ENCODE measurements around the gene ZNF786. TPM values are rescaled to one million over a fixed set of nuclear protein-coding genes. Genes with fewer than 3 reads are reported as not detected.
A peak's percentile ranks its signal among the peaks of the same experiment; 100 is the strongest.

ZNF786 gene
- total and polyA plus RNA-seq, 3 experiments from 2014 or later, result 8.5 to 17.3 (median 9.2) TPM

GRCh38 chr7:149125189-149125862 is 34.8 kb upstream of the ZNF786 start:
- Histone ChIP-seq H3K4me3 (ENCODE audit: low read length) (peak overlapping the region; percentile 99), H3K9me3 (ENCODE audit: low read length) (peaks cover 2% of the 10 kb centered on the region), H3K27me3 (ENCODE audit: insufficient read depth, low read length, poor library complexity, severe bottlenecking) (no peaks in the 10 kb centered on the region), H3K36me3 (ENCODE audit: insufficient read depth, low read length) (no peaks in the 10 kb centered on the region), H3K4me1 (ENCODE audit: insufficient read depth, low read length) (peaks cover 14% of the 10 kb centered on the region), H3K27ac (ENCODE audit: low read depth, low read length) (peak overlapping the region; percentile 96)
- DNase-seq, result peak in 1 of 5 donors; percentile 11
- CTCF ChIA-PET, result interaction anchor here (1.0 to 4.5 kb wide), 8 partner anchors 9 to 162 kb away, joined by 3 to 61 read pairs (median 5); partner anchors contain the start of gene ZNF398
- Mint-ChIP-seq H3K27ac (peak overlapping the region; percentile 86 to 99 (median 97)), H3K4me1 (peaks cover 17 to 28% (median 23%) of the 10 kb centered on the region in 3 donors), H3K4me3 (peak overlapping the region; percentile 95 to 100 (median 99)), H3K27me3 (peaks cover 0 to 2% of the 10 kb centered on the region in 2 donors), H3K36me3 (peaks cover under 1 to 18% (median 2%) of the 10 kb centered on the region in 3 donors), H3K9me3 (peaks cover 0 to under 1% (median 0%) of the 10 kb centered on the region in 5 donors)
- POLR2A ChIA-PET, result interaction anchor here (0.6 to 1.8 kb wide), 5 partner anchors 22 to 159 kb away, joined by 3 to 34 read pairs (median 4); partner anchors contain the start of genes ZNF398 and ZNF786

DNA sequence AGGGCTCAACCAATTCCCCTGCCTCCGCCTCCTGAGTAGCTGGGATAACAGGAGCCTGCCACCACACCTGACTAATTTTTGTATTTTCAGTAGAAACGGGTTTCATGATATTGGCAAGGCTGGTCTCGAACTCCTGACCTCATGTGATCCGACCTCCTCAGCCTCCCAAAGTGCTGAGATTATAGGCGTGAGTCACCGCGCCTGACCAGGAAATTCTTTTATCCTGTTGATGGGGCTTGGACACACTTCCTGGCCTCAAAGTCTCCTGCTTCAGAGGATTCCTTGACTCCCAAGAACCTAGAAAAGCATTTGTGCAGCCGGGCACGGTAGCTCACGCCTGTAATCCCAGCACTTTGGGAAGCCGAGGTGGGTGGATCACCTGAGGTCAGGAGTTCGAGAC is 19.5 kb upstream of the ZNF786 start:
- Mint-ChIP-seq H3K27ac (no peak overlapping the region), H3K9me3 (no peaks in the 10 kb centered on the region), H3K36me3 (peaks cover 3 to 7% (median 5%) of the 10 kb centered on the region in 3 donors), H3K27me3 (peaks cover 0 to 2% of the 10 kb centered on the region in 2 donors), H3K4me3 (no peak overlapping the region), H3K4me1 (no peaks in the 10 kb centered on the region)
- Histone ChIP-seq H3K36me3 (ENCODE audit: insufficient read depth, low read length) (no peaks in the 10 kb centered on the region), H3K9me3 (ENCODE audit: low read length) (no peaks in the 10 kb centered on the region), H3K4me3 (ENCODE audit: low read length) (no peak overlapping the region), H3K27me3 (ENCODE audit: insufficient read depth, low read length, poor library complexity, severe bottlenecking) (no peaks in the 10 kb centered on the region), H3K4me1 (ENCODE audit: insufficient read depth, low read length) (no peaks in the 10 kb centered on the region), H3K27ac (ENCODE audit: low read depth, low read length) (no peak overlapping the region)
- ChIA-PET CTCF (no interaction called here), POLR2A (no interaction called here)
- DNase-seq, result no peak

DNA sequence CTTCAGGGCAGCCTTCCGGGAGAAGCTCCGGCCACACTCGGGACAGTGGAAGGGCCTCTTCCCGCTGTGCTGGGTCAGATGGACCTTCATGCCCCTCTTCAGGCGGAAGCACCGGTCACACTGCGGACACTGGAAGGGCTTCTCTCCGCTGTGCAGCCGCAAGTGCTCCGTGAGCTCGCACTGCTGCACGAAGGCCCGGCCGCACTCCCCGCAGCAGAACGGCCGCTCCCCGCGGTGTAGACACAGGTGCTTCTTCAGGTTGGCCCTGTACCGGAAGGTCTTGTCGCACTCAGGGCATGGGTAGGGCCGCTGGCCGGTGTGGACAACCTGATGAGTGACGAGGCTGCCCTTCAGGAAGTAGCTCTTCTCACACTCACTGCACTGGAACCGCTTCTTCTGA is 14.2 kb upstream of the ZNF786 start:
- H3K9me3 ChIP-seq (ENCODE audit: low read length), result no peaks in the 10 kb centered on the region
- H3K36me3 ChIP-seq (ENCODE audit: insufficient read depth, low read length), result no peaks in the 10 kb centered on the region
- H3K4me1 ChIP-seq (ENCODE audit: insufficient read depth, low read length), result no peaks in the 10 kb centered on the region
- no peak overlapping the region for H3K4me3 ChIP-seq (ENCODE audit: low read length)
- Mint-ChIP-seq H3K36me3 (peaks cover 0 to 9% (median 0%) of the 10 kb centered on the region in 3 donors), H3K27ac (no peak overlapping the region), H3K4me1 (no peaks in the 10 kb centered on the region), H3K9me3 (no peaks in the 10 kb centered on the region), H3K27me3 (no peaks in the 10 kb centered on the region), H3K4me3 (no peak overlapping the region)
- H3K27ac ChIP-seq (ENCODE audit: low read depth, low read length), result no peak overlapping the region
- CTCF ChIA-PET, result interaction anchor here (1.7 kb wide), 1 partner anchor 14 kb away, joined by 3 read pairs; the partner anchor contains the start of gene ZNF786
- POLR2A ChIA-PET, result no interaction called here
- no peak for DNase-seq
- H3K27me3 ChIP-seq (ENCODE audit: insufficient read depth, low read length, poor library complexity, severe bottlenecking), result no peaks in the 10 kb centered on the region

GRCh38 chr7:149104214-149104613 is 13.7 kb upstream of the ZNF786 start:
- H3K27me3 Mint-ChIP-seq, result no peaks in the 10 kb centered on the region
- POLR2A ChIA-PET, result no interaction called here
- Histone ChIP-seq H3K27ac (ENCODE audit: low read depth, low read length) (no peak overlapping the region), H3K27me3 (ENCODE audit: insufficient read depth, low read length, poor library complexity, severe bottlenecking) (no peaks in the 10 kb centered on the region), H3K9me3 (ENCODE audit: low read length) (no peaks in the 10 kb centered on the region), H3K36me3 (ENCODE audit: insufficient read depth, low read length) (no peaks in the 10 kb centered on the region), H3K4me3 (ENCODE audit: low read length) (no peak overlapping the region), H3K4me1 (ENCODE audit: insufficient read depth, low read length) (no peaks in the 10 kb centered on the region)
- no peaks in the 10 kb centered on the region for H3K4me1 Mint-ChIP-seq
- no peaks in the 10 kb centered on the region for H3K9me3 Mint-ChIP-seq
- CTCF ChIA-PET, result interaction anchor here (1.4 to 1.7 kb wide), 2 partner anchors 11 to 13 kb away, joined by 3 to 4 read pairs; partner anchors contain the start of gene ZNF786
- no peak for DNase-seq
- H3K36me3 Mint-ChIP-seq, result peaks cover 0 to 9% (median 0%) of the 10 kb centered on the region in 3 donors
- H3K4me3 Mint-ChIP-seq, result no peak overlapping the region
- H3K27ac Mint-ChIP-seq, result peak overlapping the region in 1 of 8 donors; percentile 24

DNA sequence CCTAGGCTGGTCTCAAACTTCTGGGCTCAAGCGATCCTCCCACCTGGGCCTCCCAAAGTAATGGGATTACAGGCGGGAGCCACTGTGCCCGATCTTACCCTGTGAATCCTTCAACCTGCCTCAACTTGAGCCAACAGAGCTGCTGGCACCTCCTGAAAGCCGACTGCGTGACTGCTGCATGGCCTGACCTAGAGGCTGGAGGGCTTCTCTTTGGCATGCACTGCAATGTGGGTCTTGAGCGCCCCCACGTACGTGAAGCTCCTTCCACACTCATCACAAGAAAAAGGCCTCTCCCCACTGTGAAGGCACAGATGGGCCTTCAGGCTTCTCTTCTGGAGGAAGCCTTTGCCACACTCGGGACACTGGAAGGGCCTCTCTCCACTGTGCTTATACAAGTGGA is 12.9 kb upstream of the ZNF786 start:
- H3K27ac ChIP-seq (ENCODE audit: low read depth, low read length), result no peak overlapping the region
- H3K9me3 ChIP-seq (ENCODE audit: low read length), result no peaks in the 10 kb centered on the region
- no peak for DNase-seq
- no peaks in the 10 kb centered on the region for H3K36me3 ChIP-seq (ENCODE audit: insufficient read depth, low read length)
- H3K4me3 ChIP-seq (ENCODE audit: low read length), result no peak overlapping the region
- H3K4me1 ChIP-seq (ENCODE audit: insufficient read depth, low read length), result no peaks in the 10 kb centered on the region
- no peak overlapping the region for H3K27ac Mint-ChIP-seq
- no peaks in the 10 kb centered on the region for H3K27me3 Mint-ChIP-seq
- ChIA-PET POLR2A (no interaction called here), CTCF (interaction anchor here (1.4 to 1.7 kb wide), 2 partner anchors 10 to 13 kb away, joined by 3 to 4 read pairs; partner anchors contain the start of gene ZNF786)
- H3K9me3 Mint-ChIP-seq, result no peaks in the 10 kb centered on the region
- no peaks in the 10 kb centered on the region for H3K4me1 Mint-ChIP-seq
- no peaks in the 10 kb centered on the region for H3K27me3 ChIP-seq (ENCODE audit: insufficient read depth, low read length, poor library complexity, severe bottlenecking)
- peaks cover 0 to 9% (median 0%) of the 10 kb centered on the region in 3 donors for H3K36me3 Mint-ChIP-seq
- H3K4me3 Mint-ChIP-seq, result no peak overlapping the region

DNA sequence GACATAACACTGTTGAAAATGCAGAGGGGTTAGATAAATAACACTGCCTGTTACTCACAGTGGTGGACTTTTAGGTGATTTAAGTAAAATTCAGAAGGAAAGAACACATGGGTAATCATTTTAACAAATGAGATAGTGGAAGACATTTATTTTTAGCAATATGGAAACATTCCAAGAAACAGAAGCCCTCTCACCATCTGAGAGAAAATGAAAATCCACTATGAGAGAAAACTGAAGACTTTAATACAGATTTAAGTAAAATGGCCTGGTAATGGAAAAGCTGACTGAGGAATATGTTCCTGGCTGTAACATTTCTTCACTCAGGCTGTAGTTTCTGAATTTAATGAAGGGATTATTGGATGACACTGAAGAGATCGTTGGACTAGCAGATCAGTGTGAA is 12.1 kb upstream of the ZNF786 start:
- H3K27ac Mint-ChIP-seq, result no peak overlapping the region
- no peak overlapping the region for H3K4me3 Mint-ChIP-seq
- H3K27me3 Mint-ChIP-seq, result no peaks in the 10 kb centered on the region
- H3K9me3 Mint-ChIP-seq, result no peaks in the 10 kb centered on the region
- Histone ChIP-seq H3K4me3 (ENCODE audit: low read length) (no peak overlapping the region), H3K27ac (ENCODE audit: low read depth, low read length) (no peak overlapping the region), H3K9me3 (ENCODE audit: low read length) (no peaks in the 10 kb centered on the region), H3K36me3 (ENCODE audit: insufficient read depth, low read length) (no peaks in the 10 kb centered on the region), H3K27me3 (ENCODE audit: insufficient read depth, low read length, poor library complexity, severe bottlenecking) (no peaks in the 10 kb centered on the region), H3K4me1 (ENCODE audit: insufficient read depth, low read length) (no peaks in the 10 kb centered on the region)
- POLR2A ChIA-PET, result no interaction called here
- CTCF ChIA-PET, result no interaction called here
- H3K36me3 Mint-ChIP-seq, result peaks cover 0 to 9% (median 0%) of the 10 kb centered on the region in 3 donors
- DNase-seq, result no peak
- H3K4me1 Mint-ChIP-seq, result no peaks in the 10 kb centered on the region

GRCh38 chr7:149100821-149101220 is 10.3 kb upstream of the ZNF786 start:
- Mint-ChIP-seq H3K4me3 (no peak overlapping the region), H3K27ac (peak overlapping the region in 2 of 8 donors; percentile 51 to 58), H3K36me3 (peaks cover 0 to 9% (median 0%) of the 10 kb centered on the region in 3 donors), H3K9me3 (no peaks in the 10 kb centered on the region), H3K27me3 (no peaks in the 10 kb centered on the region), H3K4me1 (no peaks in the 10 kb centered on the region)
- Histone ChIP-seq H3K4me1 (ENCODE audit: insufficient read depth, low read length) (no peaks in the 10 kb centered on the region), H3K36me3 (ENCODE audit: insufficient read depth, low read length) (no peaks in the 10 kb centered on the region), H3K9me3 (ENCODE audit: low read length) (no peaks in the 10 kb centered on the region), H3K27ac (ENCODE audit: low read depth, low read length) (no peak overlapping the region), H3K27me3 (ENCODE audit: insufficient read depth, low read length, poor library complexity, severe bottlenecking) (no peaks in the 10 kb centered on the region), H3K4me3 (ENCODE audit: low read length) (no peak overlapping the region)
- ChIA-PET CTCF (no interaction called here), POLR2A (no interaction called here)
- DNase-seq, result no peak

GRCh38 chr7:149099058-149099457 is 8.5 kb upstream of the ZNF786 start:
- CTCF ChIA-PET, result interaction anchor here (1.3 kb wide), 1 partner anchor 8 kb away, joined by 3 read pairs; no protein-coding TSS in a partner anchor
- H3K9me3 Mint-ChIP-seq, result no peaks in the 10 kb centered on the region
- POLR2A ChIA-PET, result no interaction called here

More at GRCh38 chr7:149099058-149099457, 8.5 kb upstream of the ZNF786 start:
- Histone ChIP-seq H3K4me3 (ENCODE audit: low read length) (no peak overlapping the region), H3K36me3 (ENCODE audit: insufficient read depth, low read length) (no peaks in the 10 kb centered on the region), H3K9me3 (ENCODE audit: low read length) (no peaks in the 10 kb centered on the region), H3K27me3 (ENCODE audit: insufficient read depth, low read length, poor library complexity, severe bottlenecking) (no peaks in the 10 kb centered on the region), H3K27ac (ENCODE audit: low read depth, low read length) (no peak overlapping the region), H3K4me1 (ENCODE audit: insufficient read depth, low read length) (no peaks in the 10 kb centered on the region)
- no peaks in the 10 kb centered on the region for H3K4me1 Mint-ChIP-seq
- no peak overlapping the region for H3K4me3 Mint-ChIP-seq
- no peaks in the 10 kb centered on the region for H3K27me3 Mint-ChIP-seq
- H3K36me3 Mint-ChIP-seq, result peaks cover 0 to 4% (median 0%) of the 10 kb centered on the region in 3 donors
- DNase-seq, result no peak
- H3K27ac Mint-ChIP-seq, result peak overlapping the region in 1 of 8 donors; percentile 72

Measured in CD8-positive, alpha-beta memory T cell (primary cell).